GM10266 (cell line): ENCODE data around the gene VPS33B.
A peak's percentile ranks its signal among the peaks of the same experiment; 100 is the strongest.
"Not testable (repeated sequence)": the region's sequence is repeated elsewhere in the genome, so short reads cannot be mapped to it uniquely, and the experiment has no call there.

Experiments
- DNase-seq: peaks from one replicate; pipeline ENCODE4 v3.0.0; 2012; ENCODE audit errors: extremely low spot score
- CTCF ChIP-seq: IDR thresholded peaks from 2 replicates; pipeline ENCODE4 v1.5.1; 2012; ENCODE audit warnings: mild to moderate bottlenecking, low read depth; ENCODE audit not compliant: control insufficient read depth, insufficient read depth; ENCODE audit errors: missing control alignments

VPS33B gene

DNA sequence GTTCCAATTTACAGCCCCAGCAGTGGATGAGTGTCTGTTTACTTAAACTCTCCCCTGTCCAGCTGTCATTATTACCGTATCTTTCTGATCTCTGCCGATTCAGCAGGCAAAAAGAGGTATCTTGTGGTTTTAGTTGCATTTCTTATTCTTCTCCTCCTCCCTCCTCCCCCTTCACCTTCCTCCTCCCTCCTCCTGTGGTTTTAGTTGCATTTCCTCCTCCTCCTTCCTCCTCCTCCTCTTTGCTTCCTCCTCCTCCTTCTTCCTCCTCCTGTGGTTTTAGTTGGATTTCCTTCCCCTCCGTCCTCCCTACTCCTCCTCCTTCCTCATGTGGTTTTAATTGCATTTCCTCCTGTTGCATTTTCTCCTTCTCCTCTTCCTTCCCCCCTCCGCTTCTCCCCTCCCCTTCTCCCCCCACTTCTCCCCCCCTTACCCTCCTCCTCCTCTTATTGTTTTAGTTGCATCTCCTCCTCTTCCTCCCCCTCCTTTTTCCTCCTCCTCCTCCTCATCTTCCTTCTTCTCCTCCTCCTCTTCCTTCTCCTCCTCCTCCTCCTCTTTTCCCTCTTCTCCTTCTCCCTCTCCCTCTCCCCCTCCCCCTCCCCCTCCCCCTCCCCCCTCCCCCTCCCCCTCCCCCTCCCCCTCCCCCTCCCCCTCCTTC, 25.3 kb upstream of the VPS33B start:
- DNase-seq = no peak
- no peak for TF ChIP-seq CTCF

DNA sequence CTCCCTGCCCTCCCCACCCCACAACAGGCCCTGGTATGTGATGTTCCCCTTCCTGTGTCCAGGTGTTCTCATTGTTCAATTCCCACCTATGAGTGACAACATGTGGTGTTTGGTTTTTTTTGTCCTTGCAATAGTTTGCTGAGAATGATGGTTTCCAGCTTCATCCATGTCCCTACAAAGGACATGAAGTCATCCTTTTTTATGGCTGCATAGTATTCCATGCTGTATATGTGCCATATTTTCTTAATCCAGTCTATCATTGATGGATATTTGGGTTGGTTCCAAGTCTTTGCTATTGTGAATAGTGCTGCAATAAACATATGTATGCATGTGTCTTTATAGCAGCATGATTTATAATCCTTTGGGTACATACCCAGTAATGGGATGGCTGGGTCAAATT, 23.7 kb upstream of the VPS33B start:
- not testable (repeated sequence) for DNase-seq

DNA sequence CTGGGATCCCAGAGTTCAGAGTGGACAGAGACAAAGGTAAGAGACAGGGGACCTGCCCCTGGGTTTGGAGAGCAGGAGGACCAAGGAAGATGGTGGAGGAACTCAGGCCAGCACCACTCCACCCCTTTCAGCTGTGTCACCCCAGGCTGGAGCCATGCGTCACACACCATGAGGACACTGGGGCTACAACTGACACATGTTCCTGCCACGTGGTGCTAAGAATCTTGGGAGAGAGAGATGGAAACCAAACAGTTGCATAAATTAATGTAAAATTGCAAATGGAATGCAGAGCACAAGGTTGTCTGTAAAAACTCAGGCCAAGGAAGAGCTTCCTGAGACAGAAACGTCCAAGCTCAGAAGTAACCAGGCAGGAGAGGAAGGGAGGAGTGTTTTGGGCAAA, 22.7 kb upstream of the VPS33B start:
- DNase-seq = no peak
- no peak for TF ChIP-seq CTCF

- TF ChIP-seq CTCF = no peak
- DNase-seq = no peak
Observed at GRCh38 chr15:91043202-91043874, 20.9 kb upstream of the VPS33B start.

DNA sequence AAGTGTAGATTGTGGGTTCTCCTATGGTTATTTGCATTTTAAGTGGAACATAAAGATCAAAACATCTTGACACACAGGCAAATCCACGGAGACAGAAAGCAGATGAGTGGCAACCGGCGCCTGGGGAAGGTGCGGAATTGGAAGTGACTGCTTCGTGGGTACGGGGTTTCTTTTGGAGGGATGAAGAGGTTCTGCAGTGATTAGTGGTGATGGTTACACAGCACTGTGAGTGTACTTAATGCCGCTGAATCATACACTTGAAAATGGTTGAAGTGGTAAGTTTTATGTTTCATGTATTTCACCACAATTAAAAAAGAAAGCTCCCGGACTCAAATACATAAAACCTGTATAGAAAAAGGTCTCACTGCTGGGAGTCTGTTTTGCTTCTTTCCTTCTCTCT, 18.5 kb upstream of the VPS33B start:
- DNase-seq = no peak
- TF ChIP-seq CTCF = no peak

GRCh38 chr15:91039996-91040395, 17.6 kb upstream of the VPS33B start:
- no peak for DNase-seq
- TF ChIP-seq CTCF = no peak

DNA sequence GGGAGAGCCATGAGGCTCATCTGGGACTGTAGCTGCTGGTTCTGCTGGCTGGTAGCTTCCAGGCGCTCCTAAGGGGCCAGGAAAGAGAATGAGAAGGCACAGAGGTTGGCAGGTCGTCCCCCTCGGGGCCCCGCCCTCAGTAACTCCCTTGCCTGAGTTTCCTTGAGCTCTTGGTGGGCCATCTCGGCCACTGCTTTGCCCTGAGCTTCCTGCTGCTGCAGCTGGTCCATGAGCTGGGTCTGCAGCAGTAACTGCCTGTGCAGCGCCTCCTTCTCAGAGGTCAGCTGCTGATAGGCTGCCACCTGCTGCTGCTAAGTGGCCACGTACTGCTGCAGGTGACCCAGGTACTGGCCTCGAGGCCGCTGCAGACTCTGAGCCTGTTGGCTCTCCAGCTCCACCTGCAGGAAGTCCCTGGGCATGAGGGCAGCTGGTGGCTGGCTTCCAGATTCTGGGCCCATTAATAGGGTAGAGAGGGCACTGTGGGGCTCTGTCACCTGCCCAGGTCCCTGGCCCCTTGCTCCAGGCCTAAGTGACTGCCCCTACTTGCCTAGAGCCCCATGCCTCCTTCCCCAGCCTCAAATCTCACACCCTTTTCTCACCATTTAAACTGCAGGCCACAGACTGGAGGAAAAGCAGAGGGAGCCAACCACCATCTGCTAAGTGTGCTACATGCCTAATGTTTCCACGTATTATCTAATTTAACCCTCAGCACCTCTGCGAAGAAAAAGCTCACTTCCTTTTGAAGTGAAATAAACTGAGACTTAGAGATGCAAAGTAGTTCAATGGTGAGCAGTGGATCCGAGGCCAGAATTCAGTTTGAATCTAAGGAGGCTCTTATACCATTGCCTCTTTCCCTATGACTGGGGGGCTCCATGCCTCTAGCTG, 10.8 kb upstream of the VPS33B start:
- DNase-seq = peak; percentile 38
- TF ChIP-seq CTCF = peak; percentile 82
